ENCODE results near the gene TOMM70. TPM values are rescaled to one million over a fixed set of nuclear protein-coding genes. Genes with fewer than 3 reads are reported as not detected.

The TOMM70 gene
- total and polyA plus RNA-seq, 2 of the 13 experiments (the other 11 are each of a cell fraction or from before 2014, with no cell fraction given): 27.0 to 77.2 TPM

DNA sequence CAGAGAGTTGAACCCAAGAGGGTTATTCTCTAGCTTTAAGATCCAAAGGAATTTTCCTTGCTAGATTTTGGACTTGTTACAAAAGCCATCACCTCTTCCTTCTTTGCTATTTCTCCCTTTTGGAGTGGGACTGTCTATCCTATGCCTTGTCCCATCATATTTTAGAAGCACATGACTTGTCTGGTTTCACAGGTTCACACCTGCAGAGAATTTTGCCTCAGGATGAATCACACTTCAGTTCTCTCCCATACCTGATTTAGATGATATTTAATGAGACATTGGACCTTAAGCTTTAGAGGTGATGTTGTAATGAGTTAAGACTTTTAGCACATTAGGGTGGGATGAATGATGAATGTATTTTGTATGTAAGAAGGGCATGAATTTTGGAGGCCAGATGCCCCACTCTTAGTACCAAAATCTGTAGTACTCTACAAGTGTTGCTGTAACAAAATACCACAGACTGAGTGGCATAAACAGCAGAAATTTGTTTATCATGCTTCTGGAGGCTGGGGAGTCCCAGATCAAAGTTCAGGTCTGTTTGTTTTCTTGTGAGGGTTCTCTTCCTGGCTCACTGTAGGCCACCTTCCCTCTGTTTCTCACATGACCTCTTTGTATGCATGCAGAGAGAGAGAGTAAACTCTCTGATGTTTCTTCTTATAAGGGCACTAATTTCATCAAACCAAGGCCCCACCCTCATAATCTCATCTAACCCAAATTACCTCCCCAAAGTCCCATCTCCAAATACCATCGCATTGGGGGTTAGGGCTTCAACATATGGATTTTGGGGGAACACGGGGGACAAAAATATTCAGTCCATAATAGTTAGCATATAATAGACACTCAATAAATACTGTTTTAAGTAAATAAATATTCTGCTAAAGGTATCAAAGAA is 10.4 kb upstream of the TOMM70 start (continued):
- TF ChIP-seq, protein P1, sequence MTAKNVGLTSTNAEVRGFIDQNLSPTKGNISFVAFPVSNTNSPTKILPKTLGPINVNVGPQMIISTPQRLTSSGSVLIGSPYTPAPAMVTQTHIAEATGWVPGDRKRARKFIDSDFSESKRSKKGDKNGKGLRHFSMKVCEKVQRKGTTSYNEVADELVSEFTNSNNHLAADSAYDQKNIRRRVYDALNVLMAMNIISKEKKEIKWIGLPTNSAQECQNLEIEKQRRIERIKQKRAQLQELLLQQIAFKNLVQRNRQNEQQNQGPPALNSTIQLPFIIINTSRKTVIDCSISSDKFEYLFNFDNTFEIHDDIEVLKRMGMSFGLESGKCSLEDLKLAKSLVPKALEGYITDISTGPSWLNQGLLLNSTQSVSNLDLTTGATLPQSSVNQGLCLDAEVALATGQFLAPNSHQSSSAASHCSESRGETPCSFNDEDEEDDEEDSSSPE (CRISPR knock-in tag; IDR thresholded peaks at IDR 0.05): no peak
- TF ChIP-seq, protein P2, sequence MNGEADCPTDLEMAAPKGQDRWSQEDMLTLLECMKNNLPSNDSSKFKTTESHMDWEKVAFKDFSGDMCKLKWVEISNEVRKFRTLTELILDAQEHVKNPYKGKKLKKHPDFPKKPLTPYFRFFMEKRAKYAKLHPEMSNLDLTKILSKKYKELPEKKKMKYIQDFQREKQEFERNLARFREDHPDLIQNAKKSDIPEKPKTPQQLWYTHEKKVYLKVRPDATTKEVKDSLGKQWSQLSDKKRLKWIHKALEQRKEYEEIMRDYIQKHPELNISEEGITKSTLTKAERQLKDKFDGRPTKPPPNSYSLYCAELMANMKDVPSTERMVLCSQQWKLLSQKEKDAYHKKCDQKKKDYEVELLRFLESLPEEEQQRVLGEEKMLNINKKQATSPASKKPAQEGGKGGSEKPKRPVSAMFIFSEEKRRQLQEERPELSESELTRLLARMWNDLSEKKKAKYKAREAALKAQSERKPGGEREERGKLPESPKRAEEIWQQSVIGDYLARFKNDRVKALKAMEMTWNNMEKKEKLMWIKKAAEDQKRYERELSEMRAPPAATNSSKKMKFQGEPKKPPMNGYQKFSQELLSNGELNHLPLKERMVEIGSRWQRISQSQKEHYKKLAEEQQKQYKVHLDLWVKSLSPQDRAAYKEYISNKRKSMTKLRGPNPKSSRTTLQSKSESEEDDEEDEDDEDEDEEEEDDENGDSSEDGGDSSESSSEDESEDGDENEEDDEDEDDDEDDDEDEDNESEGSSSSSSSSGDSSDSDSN (CRISPR knock-in tag; IDR thresholded peaks at IDR 0.05): no peak
- TF ChIP-seq, protein P3, sequence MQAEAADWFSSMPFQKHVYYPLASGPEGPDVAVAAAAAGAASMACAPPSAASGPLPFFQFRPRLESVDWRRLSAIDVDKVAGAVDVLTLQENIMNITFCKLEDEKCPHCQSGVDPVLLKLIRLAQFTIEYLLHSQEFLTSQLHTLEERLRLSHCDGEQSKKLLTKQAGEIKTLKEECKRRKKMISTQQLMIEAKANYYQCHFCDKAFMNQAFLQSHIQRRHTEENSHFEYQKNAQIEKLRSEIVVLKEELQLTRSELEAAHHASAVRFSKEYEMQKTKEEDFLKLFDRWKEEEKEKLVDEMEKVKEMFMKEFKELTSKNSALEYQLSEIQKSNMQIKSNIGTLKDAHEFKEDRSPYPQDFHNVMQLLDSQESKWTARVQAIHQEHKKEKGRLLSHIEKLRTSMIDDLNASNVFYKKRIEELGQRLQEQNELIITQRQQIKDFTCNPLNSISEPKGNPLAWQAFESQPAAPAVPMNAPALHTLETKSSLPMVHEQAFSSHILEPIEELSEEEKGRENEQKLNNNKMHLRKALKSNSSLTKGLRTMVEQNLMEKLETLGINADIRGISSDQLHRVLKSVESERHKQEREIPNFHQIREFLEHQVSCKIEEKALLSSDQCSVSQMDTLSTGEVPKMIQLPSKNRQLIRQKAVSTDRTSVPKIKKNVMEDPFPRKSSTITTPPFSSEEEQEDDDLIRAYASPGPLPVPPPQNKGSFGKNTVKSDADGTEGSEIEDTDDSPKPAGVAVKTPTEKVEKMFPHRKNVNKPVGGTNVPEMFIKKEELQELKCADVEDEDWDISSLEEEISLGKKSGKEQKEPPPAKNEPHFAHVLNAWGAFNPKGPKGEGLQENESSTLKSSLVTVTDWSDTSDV (CRISPR knock-in tag; IDR thresholded peaks at IDR 0.05): no peak
- TF ChIP-seq HCFC1 (IDR thresholded peaks at IDR 0.05; ENCODE audit: low read depth, low read length) (no peak), ZNF777 (CRISPR knock-in tag; IDR thresholded peaks at IDR 0.05) (no peak), ZNF629 (CRISPR knock-in tag; conservative IDR thresholded peaks at IDR 0.05) (no peak), SALL1 (CRISPR knock-in tag; IDR thresholded peaks at IDR 0.05) (peak; percentile 19; the same call in 1 of the 2 replicates), ZNF891 (CRISPR knock-in tag; IDR thresholded peaks at IDR 0.05) (no peak), ARNTL (CRISPR knock-in tag; IDR thresholded peaks at IDR 0.05) (0 out of 2 replicates have a peak, but pooled peaks have one; percentile 19), KDM5A (IDR thresholded peaks at IDR 0.05; ENCODE audit: borderline replicate concordance, low read length) (no peak), NFATC3 (CRISPR knock-in tag; IDR thresholded peaks at IDR 0.05) (no peak), SP2 (CRISPR knock-in tag; IDR thresholded peaks at IDR 0.05) (no peak), ZFP41 (CRISPR knock-in tag; IDR thresholded peaks at IDR 0.05; ENCODE audit: borderline replicate concordance) (no peak)
- TF ChIP-seq, protein P4, sequence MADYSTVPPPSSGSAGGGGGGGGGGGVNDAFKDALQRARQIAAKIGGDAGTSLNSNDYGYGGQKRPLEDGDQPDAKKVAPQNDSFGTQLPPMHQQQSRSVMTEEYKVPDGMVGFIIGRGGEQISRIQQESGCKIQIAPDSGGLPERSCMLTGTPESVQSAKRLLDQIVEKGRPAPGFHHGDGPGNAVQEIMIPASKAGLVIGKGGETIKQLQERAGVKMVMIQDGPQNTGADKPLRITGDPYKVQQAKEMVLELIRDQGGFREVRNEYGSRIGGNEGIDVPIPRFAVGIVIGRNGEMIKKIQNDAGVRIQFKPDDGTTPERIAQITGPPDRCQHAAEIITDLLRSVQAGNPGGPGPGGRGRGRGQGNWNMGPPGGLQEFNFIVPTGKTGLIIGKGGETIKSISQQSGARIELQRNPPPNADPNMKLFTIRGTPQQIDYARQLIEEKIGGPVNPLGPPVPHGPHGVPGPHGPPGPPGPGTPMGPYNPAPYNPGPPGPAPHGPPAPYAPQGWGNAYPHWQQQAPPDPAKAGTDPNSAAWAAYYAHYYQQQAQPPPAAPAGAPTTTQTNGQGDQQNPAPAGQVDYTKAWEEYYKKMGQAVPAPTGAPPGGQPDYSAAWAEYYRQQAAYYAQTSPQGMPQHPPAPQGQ (CRISPR knock-in tag; IDR thresholded peaks at IDR 0.05; ENCODE audit: borderline replicate concordance): no peak
- TF ChIP-seq, protein P5, sequence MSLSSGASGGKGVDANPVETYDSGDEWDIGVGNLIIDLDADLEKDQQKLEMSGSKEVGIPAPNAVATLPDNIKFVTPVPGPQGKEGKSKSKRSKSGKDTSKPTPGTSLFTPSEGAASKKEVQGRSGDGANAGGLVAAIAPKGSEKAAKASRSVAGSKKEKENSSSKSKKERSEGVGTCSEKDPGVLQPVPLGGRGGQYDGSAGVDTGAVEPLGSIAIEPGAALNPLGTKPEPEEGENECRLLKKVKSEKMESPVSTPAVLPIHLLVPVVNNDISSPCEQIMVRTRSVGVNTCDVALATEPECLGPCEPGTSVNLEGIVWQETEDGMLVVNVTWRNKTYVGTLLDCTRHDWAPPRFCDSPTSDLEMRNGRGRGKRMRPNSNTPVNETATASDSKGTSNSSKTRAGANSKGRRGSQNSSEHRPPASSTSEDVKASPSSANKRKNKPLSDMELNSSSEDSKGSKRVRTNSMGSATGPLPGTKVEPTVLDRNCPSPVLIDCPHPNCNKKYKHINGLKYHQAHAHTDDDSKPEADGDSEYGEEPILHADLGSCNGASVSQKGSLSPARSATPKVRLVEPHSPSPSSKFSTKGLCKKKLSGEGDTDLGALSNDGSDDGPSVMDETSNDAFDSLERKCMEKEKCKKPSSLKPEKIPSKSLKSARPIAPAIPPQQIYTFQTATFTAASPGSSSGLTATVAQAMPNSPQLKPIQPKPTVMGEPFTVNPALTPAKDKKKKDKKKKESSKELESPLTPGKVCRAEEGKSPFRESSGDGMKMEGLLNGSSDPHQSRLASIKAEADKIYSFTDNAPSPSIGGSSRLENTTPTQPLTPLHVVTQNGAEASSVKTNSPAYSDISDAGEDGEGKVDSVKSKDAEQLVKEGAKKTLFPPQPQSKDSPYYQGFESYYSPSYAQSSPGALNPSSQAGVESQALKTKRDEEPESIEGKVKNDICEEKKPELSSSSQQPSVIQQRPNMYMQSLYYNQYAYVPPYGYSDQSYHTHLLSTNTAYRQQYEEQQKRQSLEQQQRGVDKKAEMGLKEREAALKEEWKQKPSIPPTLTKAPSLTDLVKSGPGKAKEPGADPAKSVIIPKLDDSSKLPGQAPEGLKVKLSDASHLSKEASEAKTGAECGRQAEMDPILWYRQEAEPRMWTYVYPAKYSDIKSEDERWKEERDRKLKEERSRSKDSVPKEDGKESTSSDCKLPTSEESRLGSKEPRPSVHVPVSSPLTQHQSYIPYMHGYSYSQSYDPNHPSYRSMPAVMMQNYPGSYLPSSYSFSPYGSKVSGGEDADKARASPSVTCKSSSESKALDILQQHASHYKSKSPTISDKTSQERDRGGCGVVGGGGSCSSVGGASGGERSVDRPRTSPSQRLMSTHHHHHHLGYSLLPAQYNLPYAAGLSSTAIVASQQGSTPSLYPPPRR (CRISPR knock-in tag; IDR thresholded peaks at IDR 0.05; ENCODE audit: borderline replicate concordance): no peak
